Testis (tissue), 3 donors: Measurements from ENCODE around the gene OR52I1. TPM values are rescaled to one million over a fixed set of nuclear protein-coding genes. Genes with fewer than 3 reads are reported as not detected.
A peak's percentile ranks its signal among the peaks of the same experiment; 100 is the strongest.

Experiments used
- DNase-seq: peaks from one replicate; pipeline ENCODE4 v3.0.0-alpha.2; 2019
- H3K27ac ChIP-seq, 2 donors: fragments of 200-600 bp; sonication (generic); one replicate each; pipeline ENCODE4 v1.5.1; 2019
- H3K27me3 ChIP-seq: fragments of 200-600 bp; sonication (generic); one replicate; pipeline ENCODE4 v1.5.1; 2019
- H3K36me3 ChIP-seq: fragments of 200-600 bp; sonication (generic); one replicate; pipeline ENCODE4 v1.5.1; 2017; ENCODE audit warnings: low read depth; ENCODE audit errors: missing control alignments
- H3K4me1 ChIP-seq: fragments of 200-600 bp; sonication (generic); one replicate; pipeline ENCODE4 v1.5.1; 2019
- H3K4me3 ChIP-seq, 2 donors: fragments of 200-600 bp; sonication (generic); one replicate each; pipeline ENCODE4 v1.5.1; 2017 to 2019
- H3K9me3 ChIP-seq: fragments of 200-600 bp; sonication (generic); one replicate; pipeline ENCODE4 v1.5.1; 2017
- POLR2A ChIP-seq: fragments of 450-650 bp; IDR thresholded peaks from one replicate; pipeline ENCODE4 v1.6.1; 2017; ENCODE audit warnings: antibody characterized with exemption, mild to moderate bottlenecking, moderate library complexity
- whole genome bisulfite sequencing, 2 donors: methylation state at CpG; one replicate each; pipeline ENCODE4 v1.1.5; 2018; 5-methylcytosine and 5-hydroxymethylcytosine counted together
- intact Hi-C: fragments of 100-400 bp; cut with DNase I; formaldehyde crosslinking; loops from one replicate; pipeline ENCODE4 v1.15.1; 2023; ENCODE audit warnings: low total_unique reads
- polyA plus RNA-seq: library from polyadenylated mRNA; stranded (reverse); fragments of 350-450 nt; fragmentation: Illumina TruSeq; extraction: RNeasy Lipid Tissue Mini Kit (QIAGEN cat#74804); gene quantifications from one replicate; pipeline ENCODE4 v1.2.3, GENCODE V29; 2014; ENCODE audit warnings: low read depth, low replicate concordance; ENCODE audit not compliant: insufficient read depth
- total RNA-seq, 2 donors: library from RNA; depleted of rRNA; stranded (reverse); fragments of >200 nt; gene quantifications; one replicate each; pipeline ENCODE4 v1.2.3, GENCODE V29; 2016
- TF ChIP-seq, protein P1 (sequence below), 3 experiments: fragments of 450-650 bp in 2 of 3; fragments of 200-600 bp in 1 of 3; sonication (generic) in 1 of 3; IDR thresholded peaks; one replicate each; pipeline ENCODE4 v1.5.1; 2016 to 2019; ENCODE audit warnings: antibody characterized with exemption in 3 of 3, mild to moderate bottlenecking in 2 of 3, moderate library complexity in 1 of 3

Gene OR52I1
- total and polyA plus RNA-seq, 3 donors from 2014 or later, result not detected

DNA sequence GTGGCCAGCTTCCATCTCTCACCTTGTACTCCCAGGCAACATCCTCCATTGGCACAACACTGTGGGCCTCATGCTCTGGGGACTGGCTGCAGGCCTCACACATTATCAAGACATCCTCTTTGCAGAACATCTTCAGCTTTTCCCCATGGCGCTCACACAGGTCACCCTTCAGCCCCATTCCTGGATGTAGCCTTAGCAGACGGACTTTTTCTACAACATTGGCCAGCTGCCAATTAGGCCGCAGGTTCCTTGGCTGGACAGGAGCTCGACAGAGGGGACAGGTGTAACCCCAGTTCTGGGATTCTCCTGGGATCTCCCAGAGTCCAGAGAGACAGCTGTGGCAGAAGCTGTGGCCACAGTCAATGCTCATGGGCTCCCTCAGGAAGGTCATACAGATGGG, 11.2 kb downstream of the OR52I1 start:
- Histone ChIP-seq H3K4me3 (no peak overlapping the region), H3K4me1 (peaks cover 4% of the 10 kb centered on the region), H3K36me3 (no peaks in the 10 kb centered on the region), H3K27me3 (no peaks in the 10 kb centered on the region), H3K9me3 (no peaks in the 10 kb centered on the region), H3K27ac (no peak overlapping the region)
- TF ChIP-seq, protein P1, sequence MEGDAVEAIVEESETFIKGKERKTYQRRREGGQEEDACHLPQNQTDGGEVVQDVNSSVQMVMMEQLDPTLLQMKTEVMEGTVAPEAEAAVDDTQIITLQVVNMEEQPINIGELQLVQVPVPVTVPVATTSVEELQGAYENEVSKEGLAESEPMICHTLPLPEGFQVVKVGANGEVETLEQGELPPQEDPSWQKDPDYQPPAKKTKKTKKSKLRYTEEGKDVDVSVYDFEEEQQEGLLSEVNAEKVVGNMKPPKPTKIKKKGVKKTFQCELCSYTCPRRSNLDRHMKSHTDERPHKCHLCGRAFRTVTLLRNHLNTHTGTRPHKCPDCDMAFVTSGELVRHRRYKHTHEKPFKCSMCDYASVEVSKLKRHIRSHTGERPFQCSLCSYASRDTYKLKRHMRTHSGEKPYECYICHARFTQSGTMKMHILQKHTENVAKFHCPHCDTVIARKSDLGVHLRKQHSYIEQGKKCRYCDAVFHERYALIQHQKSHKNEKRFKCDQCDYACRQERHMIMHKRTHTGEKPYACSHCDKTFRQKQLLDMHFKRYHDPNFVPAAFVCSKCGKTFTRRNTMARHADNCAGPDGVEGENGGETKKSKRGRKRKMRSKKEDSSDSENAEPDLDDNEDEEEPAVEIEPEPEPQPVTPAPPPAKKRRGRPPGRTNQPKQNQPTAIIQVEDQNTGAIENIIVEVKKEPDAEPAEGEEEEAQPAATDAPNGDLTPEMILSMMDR (IDR thresholded peaks at IDR 0.05), result no peak
- no peak for TF ChIP-seq POLR2A
- DNase-seq, result no peak
- intact Hi-C loops, result no loop called here
- 84 to 90% methylated on average over 4 of the region's 4 CpGs for WGBS, 2 donors

DNA sequence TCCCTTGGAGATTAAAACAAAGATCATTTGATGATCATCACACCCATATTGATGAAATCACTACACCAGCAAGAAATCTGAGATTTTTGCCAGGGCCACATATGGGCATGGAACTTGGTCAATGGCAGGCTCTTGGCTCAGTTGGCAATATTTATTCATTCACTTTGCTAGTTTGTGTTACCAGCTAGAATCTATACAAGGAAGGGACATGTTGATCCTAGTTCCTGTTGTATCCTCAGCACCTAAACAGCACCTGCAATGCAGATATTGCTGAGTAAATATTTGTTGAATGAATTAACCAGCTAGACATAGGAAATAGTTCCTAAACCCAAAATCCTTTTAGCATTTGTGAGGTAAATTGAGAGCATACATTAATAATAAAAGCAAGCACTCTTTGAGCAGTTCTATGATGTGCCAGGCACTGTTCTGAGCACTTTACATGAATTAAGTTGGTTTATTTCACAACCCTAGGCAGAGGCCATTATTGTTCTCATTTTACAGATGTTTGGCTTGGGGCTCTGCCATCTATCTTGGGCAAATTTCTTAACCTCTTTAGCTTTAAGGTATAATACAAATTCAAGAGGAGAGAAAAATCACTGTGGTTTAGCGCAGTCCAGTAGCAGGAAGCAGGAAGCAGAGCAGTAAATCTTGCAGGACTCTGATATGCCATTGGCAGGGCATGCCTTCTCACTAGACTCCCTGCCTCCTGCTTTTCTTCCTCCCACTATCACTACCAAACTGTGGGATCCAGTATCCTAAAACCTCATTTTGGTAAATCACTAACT, 12.6 kb downstream of the OR52I1 start:
- Histone ChIP-seq H3K27ac (no peak overlapping the region), H3K9me3 (no peaks in the 10 kb centered on the region), H3K36me3 (no peaks in the 10 kb centered on the region), H3K4me1 (peaks cover 4% of the 10 kb centered on the region), H3K4me3 (no peak overlapping the region), H3K27me3 (no peaks in the 10 kb centered on the region)
- no peak for DNase-seq
- TF ChIP-seq, protein P1 (IDR thresholded peaks at IDR 0.05), result no peak
- no peak for TF ChIP-seq POLR2A
- WGBS, 2 donors, result 67 to 68% methylated on average over 1 of the region's 1 CpG
- intact Hi-C loops, result no loop called here

DNA sequence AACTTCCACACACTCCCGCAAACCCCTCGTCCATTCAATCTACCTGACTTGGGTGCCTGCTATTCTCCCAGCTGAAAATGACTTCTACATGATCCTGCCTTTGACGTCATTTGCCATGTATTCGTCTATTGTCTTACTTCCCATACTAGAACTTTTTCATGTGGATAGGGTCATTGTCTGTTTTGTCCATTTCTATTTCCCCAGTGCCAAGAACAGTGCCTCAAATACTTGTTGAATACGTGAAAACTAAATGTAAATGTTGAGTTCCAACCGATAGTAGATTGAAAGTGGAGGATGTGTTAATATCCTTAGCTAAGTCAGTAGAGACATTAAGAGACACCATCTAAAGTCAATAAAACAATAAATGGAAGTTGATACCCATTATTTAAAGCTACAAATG, 13.3 kb downstream of the OR52I1 start:
- intact Hi-C loops, result no loop called here
- H3K27me3 ChIP-seq, result no peaks in the 10 kb centered on the region
- TF ChIP-seq POLR2A, result no peak
- TF ChIP-seq, protein P1 (IDR thresholded peaks at IDR 0.05), result no peak
- H3K9me3 ChIP-seq, result no peaks in the 10 kb centered on the region
- peak overlapping the region; percentile 75 to 78 for H3K4me3 ChIP-seq
- H3K27ac ChIP-seq, result no peak overlapping the region
- WGBS, 2 donors, result 34 to 38% methylated on average over 6 of the region's 6 CpGs
- no peak for DNase-seq
- H3K4me1 ChIP-seq, result peaks cover 4% of the 10 kb centered on the region
- H3K36me3 ChIP-seq, result no peaks in the 10 kb centered on the region

DNA sequence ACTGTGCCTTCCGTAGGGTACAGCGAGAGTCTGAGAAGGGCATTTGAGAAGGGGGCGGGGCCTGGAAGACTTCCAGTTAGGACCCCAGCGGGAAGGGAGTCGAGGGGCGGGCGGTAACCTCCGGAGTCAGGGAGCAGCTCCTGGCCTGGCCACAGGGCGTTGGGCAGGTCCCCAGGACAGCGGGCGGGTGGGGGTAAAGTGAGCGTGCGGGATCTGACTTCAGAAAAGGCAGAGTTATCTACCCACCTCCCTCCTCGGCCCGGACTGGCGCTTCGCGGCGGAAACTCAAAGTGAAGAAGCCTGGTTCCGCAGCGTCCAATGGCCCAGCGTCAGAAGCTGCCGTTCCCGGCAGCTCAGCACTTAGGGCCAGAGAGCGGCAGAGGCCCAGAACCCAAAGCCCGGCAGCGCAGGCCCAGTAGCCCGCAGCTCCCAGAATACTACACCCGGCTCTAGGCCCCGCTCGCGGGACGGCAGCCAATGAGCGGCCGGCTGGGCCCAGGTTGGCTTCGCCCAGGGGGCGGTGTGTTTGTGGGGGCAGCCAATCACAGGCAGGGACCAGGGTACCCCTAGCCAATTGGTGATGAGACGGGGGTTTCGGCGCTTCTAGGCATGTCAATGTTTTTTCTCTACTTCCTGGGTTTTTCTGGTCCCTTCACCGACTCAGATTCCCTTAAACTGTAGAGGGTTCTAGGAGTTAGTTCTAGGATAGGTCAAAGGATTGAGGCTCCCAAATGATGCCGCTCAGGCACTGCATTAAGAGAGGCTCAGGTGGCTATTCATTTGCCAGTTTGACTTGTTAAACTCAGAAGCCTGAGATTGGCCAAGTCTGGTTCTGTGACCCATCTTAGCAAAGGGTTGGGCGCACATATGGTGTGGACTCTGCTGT, 14.2 kb downstream of the OR52I1 start, which contains the start of gene TRIM68:
TSS of gene TRIM68 (minus strand) at position 451 of the 886 bp plus-strand sequence. CDS start 2,727 bp downstream, outside the sequence.
- Histone ChIP-seq H3K27me3 (no peaks in the 10 kb centered on the region), H3K4me1 (peaks cover 4% of the 10 kb centered on the region), H3K9me3 (no peaks in the 10 kb centered on the region), H3K4me3 (peak within 1 kb of the TSS; percentile 75 to 78), H3K36me3 (no peaks in the 10 kb centered on the region), H3K27ac (peak within 1 kb of the TSS; percentile 83 to 88)
- intact Hi-C loops, result no loop called here
- WGBS, 2 donors, result 4 to 7% methylated on average over 21 to 41 of the region's 43 CpGs
- DNase-seq, result peak; percentile 97
- TF ChIP-seq POLR2A, result no peak
- TF ChIP-seq, protein P1 (IDR thresholded peaks at IDR 0.05), result no peak
